K562 (cell line): ENCODE results near the gene MRPL10. TPM values are rescaled to one million over a fixed set of nuclear protein-coding genes. Genes with fewer than 3 reads are reported as not detected.

ENCODE experiments used
- ATF1 ChIP-seq, 2 experiments: fragments of 450-650 bp in 1 of 2; IDR thresholded peaks; 2 replicates each; pipeline ENCODE4 v1.6.1; 2016; ENCODE audit warnings: missing compliant biosample characterization in 1 of 2, missing genetic modification characterization in 1 of 2
- FOXK1 ChIP-seq: sonication (generic); formaldehyde crosslinking; IDR thresholded peaks from 2 replicates; pipeline ENCODE4 v1.8.0; 2022; ENCODE audit warnings: missing genetic modification reagents, mild to moderate bottlenecking, borderline replicate concordance
- FOXK2 ChIP-seq, 2 experiments: fragments of 450-650 bp; IDR thresholded peaks in 1 of 2; conservative IDR thresholded peaks in 1 of 2; 2 replicates each; pipeline ENCODE4 v1.6.1; 2016; ENCODE audit warnings: low read depth in 2 of 2, mild to moderate bottlenecking in 1 of 2
- MECOM ChIP-seq: fragments of 250-450 bp; sonication (Bioruptor Pico); IDR thresholded peaks from 2 replicates; pipeline ENCODE4 v1.8.0; 2022; ENCODE audit warnings: inconsistent platforms
- PCBP2 ChIP-seq: fragments of 200-400 bp; formaldehyde crosslinking; IDR thresholded peaks from 2 replicates; pipeline ENCODE4 v1.6.1; 2018; ENCODE audit warnings: low read length, low read depth, mild to moderate bottlenecking, moderate library complexity; ENCODE audit not compliant: poor library complexity, severe bottlenecking
- SNRNP70 ChIP-seq: fragments of 200-400 bp; formaldehyde crosslinking; optimal IDR thresholded peaks from 2 replicates; pipeline ENCODE3; 2017; ENCODE audit warnings: low read depth, low read length
- SPI1 ChIP-seq: IDR thresholded peaks from 2 replicates; pipeline ENCODE4 v1.6.1; 2011; ENCODE audit warnings: low read depth, low read length, control low read depth, borderline replicate concordance
- SUPT5H ChIP-seq: fragments of 450-650 bp; IDR thresholded peaks from 2 replicates; pipeline ENCODE4 v1.6.1; 2016
- THRAP3 ChIP-seq: fragments of 450-650 bp; IDR thresholded peaks from 2 replicates; pipeline ENCODE4 v1.6.1; 2016; ENCODE audit warnings: mild to moderate bottlenecking, inconsistent platforms, borderline replicate concordance
- ZEB2 ChIP-seq: fragments of 450-650 bp; IDR thresholded peaks from 2 replicates; pipeline ENCODE4 v1.6.1; 2016
- ZNF3 ChIP-seq: fragments of 250-450 bp; sonication (Bioruptor Pico); IDR thresholded peaks from 2 replicates; pipeline ENCODE4 v1.5.0; 2021; ENCODE audit warnings: mild to moderate bottlenecking, moderate library complexity
- ZNF41 ChIP-seq: fragments of 250-450 bp; sonication (Bioruptor Pico); conservative IDR thresholded peaks from 2 replicates; pipeline ENCODE4 v1.4.0; 2020; ENCODE audit warnings: mild to moderate bottlenecking
- ZNF445 ChIP-seq: fragments of 250-450 bp; sonication (Bioruptor Pico); IDR thresholded peaks from 2 replicates; pipeline ENCODE4 v1.4.0; 2020; ENCODE audit warnings: low read depth, mild to moderate bottlenecking, moderate library complexity
- polyA plus RNA-seq, 8 experiments: library from polyadenylated mRNA; depleted of rRNA in 4 of 8; stranded (reverse) in 5 of 8; unstranded in 3 of 8; fragments of >200 nt; fragmentation: Nextera tagmentation in 2 of 8; fragmentation: Illumina TruSeq in 1 of 8; extraction: Ambion mirVana in 2 of 8; extraction: Trizol in 1 of 8; gene quantifications; 2 replicates each; pipeline versions ENCODE4 v1.2.1 to v1.2.3, GENCODE V29; 2011 to 2014; ENCODE audit warnings: inconsistent platforms in 1 of 8, missing spikeins in 1 of 8
- total RNA-seq, 7 experiments: library from RNA; depleted of rRNA in 6 of 7; stranded (reverse); fragments of >200 nt in 6 of 7; fragmentation: Illumina TruSeq in 2 of 7; extraction: Trizol in 2 of 7; gene quantifications; 2 replicates each; pipeline versions ENCODE4 v1.2.1 to v1.2.3, GENCODE V29; 2011 to 2021; ENCODE audit warnings: low replicate concordance in 1 of 7
- TF ChIP-seq, protein P1 (sequence below): sonication (generic); formaldehyde crosslinking; IDR thresholded peaks from 2 replicates; pipeline ENCODE4 v1.8.1; 2023; ENCODE audit warnings: mild to moderate bottlenecking, missing genetic modification reagents, moderate library complexity
- TF ChIP-seq, protein P2 (sequence below): sonication (generic); formaldehyde crosslinking; IDR thresholded peaks from 2 replicates; pipeline ENCODE4 v1.8.1; 2023; ENCODE audit warnings: mild to moderate bottlenecking, missing genetic modification reagents
- TF ChIP-seq, protein P3 (sequence below): fragments of 250-450 bp; sonication (Bioruptor Pico); IDR thresholded peaks from 2 replicates; pipeline ENCODE4 v1.4.0; 2020; ENCODE audit warnings: mild to moderate bottlenecking, moderate library complexity, borderline replicate concordance
- TF ChIP-seq, protein P4 (sequence below): IDR thresholded peaks from 2 replicates; pipeline ENCODE4 v1.6.1; 2011; ENCODE audit warnings: borderline replicate concordance, low read depth, mild to moderate bottlenecking, moderate library complexity, low read length; ENCODE audit not compliant: insufficient read depth, poor library complexity, severe bottlenecking

The MRPL10 gene
- total and polyA plus RNA-seq, 9 of the 15 experiments (the other 6 are each of a cell fraction or from before 2014, with no cell fraction given), result 27.8 to 105 (median 67.3) TPM

GRCh38 chr17:47821424-47822391 lies 9.6 kb downstream of the MRPL10 start, which contains the start of gene OSBPL7 (continued):
- TF ChIP-seq, protein P1, sequence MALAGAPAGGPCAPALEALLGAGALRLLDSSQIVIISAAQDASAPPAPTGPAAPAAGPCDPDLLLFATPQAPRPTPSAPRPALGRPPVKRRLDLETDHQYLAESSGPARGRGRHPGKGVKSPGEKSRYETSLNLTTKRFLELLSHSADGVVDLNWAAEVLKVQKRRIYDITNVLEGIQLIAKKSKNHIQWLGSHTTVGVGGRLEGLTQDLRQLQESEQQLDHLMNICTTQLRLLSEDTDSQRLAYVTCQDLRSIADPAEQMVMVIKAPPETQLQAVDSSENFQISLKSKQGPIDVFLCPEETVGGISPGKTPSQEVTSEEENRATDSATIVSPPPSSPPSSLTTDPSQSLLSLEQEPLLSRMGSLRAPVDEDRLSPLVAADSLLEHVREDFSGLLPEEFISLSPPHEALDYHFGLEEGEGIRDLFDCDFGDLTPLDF (CRISPR knock-in tag), result no peak
- no peak for TF ChIP-seq MECOM (CRISPR knock-in tag)
- TF ChIP-seq, protein P2, sequence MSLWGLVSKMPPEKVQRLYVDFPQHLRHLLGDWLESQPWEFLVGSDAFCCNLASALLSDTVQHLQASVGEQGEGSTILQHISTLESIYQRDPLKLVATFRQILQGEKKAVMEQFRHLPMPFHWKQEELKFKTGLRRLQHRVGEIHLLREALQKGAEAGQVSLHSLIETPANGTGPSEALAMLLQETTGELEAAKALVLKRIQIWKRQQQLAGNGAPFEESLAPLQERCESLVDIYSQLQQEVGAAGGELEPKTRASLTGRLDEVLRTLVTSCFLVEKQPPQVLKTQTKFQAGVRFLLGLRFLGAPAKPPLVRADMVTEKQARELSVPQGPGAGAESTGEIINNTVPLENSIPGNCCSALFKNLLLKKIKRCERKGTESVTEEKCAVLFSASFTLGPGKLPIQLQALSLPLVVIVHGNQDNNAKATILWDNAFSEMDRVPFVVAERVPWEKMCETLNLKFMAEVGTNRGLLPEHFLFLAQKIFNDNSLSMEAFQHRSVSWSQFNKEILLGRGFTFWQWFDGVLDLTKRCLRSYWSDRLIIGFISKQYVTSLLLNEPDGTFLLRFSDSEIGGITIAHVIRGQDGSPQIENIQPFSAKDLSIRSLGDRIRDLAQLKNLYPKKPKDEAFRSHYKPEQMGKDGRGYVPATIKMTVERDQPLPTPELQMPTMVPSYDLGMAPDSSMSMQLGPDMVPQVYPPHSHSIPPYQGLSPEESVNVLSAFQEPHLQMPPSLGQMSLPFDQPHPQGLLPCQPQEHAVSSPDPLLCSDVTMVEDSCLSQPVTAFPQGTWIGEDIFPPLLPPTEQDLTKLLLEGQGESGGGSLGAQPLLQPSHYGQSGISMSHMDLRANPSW (CRISPR knock-in tag), result no peak
- TF ChIP-seq, protein P3, sequence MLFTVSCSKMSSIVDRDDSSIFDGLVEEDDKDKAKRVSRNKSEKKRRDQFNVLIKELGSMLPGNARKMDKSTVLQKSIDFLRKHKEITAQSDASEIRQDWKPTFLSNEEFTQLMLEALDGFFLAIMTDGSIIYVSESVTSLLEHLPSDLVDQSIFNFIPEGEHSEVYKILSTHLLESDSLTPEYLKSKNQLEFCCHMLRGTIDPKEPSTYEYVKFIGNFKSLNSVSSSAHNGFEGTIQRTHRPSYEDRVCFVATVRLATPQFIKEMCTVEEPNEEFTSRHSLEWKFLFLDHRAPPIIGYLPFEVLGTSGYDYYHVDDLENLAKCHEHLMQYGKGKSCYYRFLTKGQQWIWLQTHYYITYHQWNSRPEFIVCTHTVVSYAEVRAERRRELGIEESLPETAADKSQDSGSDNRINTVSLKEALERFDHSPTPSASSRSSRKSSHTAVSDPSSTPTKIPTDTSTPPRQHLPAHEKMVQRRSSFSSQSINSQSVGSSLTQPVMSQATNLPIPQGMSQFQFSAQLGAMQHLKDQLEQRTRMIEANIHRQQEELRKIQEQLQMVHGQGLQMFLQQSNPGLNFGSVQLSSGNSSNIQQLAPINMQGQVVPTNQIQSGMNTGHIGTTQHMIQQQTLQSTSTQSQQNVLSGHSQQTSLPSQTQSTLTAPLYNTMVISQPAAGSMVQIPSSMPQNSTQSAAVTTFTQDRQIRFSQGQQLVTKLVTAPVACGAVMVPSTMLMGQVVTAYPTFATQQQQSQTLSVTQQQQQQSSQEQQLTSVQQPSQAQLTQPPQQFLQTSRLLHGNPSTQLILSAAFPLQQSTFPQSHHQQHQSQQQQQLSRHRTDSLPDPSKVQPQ (CRISPR knock-in tag), result no peak
- TF ChIP-seq FOXK1, result no peak
- TF ChIP-seq SPI1, result no peak
- TF ChIP-seq ZEB2, result peak; percentile 47; the same call in 1 of the 2 replicates
- no peak for TF ChIP-seq ATF1 (CRISPR knock-in tag; IDR thresholded peaks at IDR 0.05)
- TF ChIP-seq ATF1 (tag; IDR thresholded peaks at IDR 0.05), result peak; percentile 28; the same call in 1 of the 2 replicates
- TF ChIP-seq THRAP3, result no peak
- TF ChIP-seq FOXK2 (conservative IDR thresholded peaks at IDR 0.05 in 1 of 2, IDR thresholded peaks at IDR 0.05 in 1 of 2; ENCODE audit: low read depth in 2 of 2), result peak in 1 of 2 experiments; percentile 29; a peak in 1 of 4 replicates
- TF ChIP-seq, protein P4, sequence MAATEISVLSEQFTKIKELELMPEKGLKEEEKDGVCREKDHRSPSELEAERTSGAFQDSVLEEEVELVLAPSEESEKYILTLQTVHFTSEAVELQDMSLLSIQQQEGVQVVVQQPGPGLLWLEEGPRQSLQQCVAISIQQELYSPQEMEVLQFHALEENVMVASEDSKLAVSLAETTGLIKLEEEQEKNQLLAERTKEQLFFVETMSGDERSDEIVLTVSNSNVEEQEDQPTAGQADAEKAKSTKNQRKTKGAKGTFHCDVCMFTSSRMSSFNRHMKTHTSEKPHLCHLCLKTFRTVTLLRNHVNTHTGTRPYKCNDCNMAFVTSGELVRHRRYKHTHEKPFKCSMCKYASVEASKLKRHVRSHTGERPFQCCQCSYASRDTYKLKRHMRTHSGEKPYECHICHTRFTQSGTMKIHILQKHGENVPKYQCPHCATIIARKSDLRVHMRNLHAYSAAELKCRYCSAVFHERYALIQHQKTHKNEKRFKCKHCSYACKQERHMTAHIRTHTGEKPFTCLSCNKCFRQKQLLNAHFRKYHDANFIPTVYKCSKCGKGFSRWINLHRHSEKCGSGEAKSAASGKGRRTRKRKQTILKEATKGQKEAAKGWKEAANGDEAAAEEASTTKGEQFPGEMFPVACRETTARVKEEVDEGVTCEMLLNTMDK, result peak; percentile 57
- TF ChIP-seq ZNF41, result no peak
- no peak for TF ChIP-seq PCBP2
- TF ChIP-seq ZNF445, result no peak
- TF ChIP-seq ZNF3 (CRISPR knock-in tag), result no peak
- no peak for TF ChIP-seq SNRNP70
- peak; percentile 74 for TF ChIP-seq SUPT5H
